Measurements from ENCODE around the gene SETD5.

- no peak for TF ChIP-seq POLR2A (IDR thresholded peaks at IDR 0.05)
- TF ChIP-seq CTCF (IDR thresholded peaks at IDR 0.05) = no peak
These were observed 10.6 kb downstream of the SETD5 start for GRCh38 chr3:9408061-9408460.

All from uterus (tissue), 2 donors.